Ovary (tissue), 9 donors: Measurements from ENCODE around the gene TNFRSF1B. TPM values are rescaled to one million over a fixed set of nuclear protein-coding genes. Genes with fewer than 3 reads are reported as not detected.
A peak's percentile ranks its signal among the peaks of the same experiment; 100 is the strongest.

Source experiments
- DNase-seq, 5 donors: peaks; one replicate each; pipeline ENCODE4 v3.0.0-alpha.2; 2019 to 2020
- H3K27ac ChIP-seq, 2 donors: fragments of 200-600 bp; one replicate each; pipeline versions ENCODE4 v1.5.1 to v1.8.0; 2019 to 2022
- H3K27me3 ChIP-seq: fragments of 200-600 bp; one replicate; pipeline ENCODE4 v1.8.0; 2022
- H3K36me3 ChIP-seq: fragments of 200-600 bp; sonication (generic); one replicate; pipeline ENCODE4 v1.5.1; 2019
- H3K4me1 ChIP-seq: one replicate; pipeline ENCODE4 v1.8.1; 2013; ENCODE audit warnings: mild to moderate bottlenecking, moderate library complexity; ENCODE audit not compliant: insufficient read depth
- H3K4me3 ChIP-seq: fragments of 200-600 bp; sonication (generic); one replicate; pipeline ENCODE4 v1.5.1; 2017
- H3K9me3 ChIP-seq, 2 donors: fragments of 200-600 bp in 1 of 2; sonication (generic) in 1 of 2; one replicate each; pipeline versions ENCODE4 v1.5.1 to v1.8.1; 2013 to 2019; ENCODE audit warnings: mild to moderate bottlenecking in 1 of 2, moderate library complexity in 1 of 2
- CTCF ChIP-seq, 3 donors: fragments of 450-650 bp in 2 of 3; fragments of 200-600 bp in 1 of 3; IDR thresholded peaks; one replicate each; pipeline versions ENCODE4 v1.5.1 to v1.8.0; 2016 to 2022; ENCODE audit warnings: antibody characterized with exemption in 3 of 3, mild to moderate bottlenecking in 1 of 3
- EP300 ChIP-seq: sonication (generic); formaldehyde crosslinking; IDR thresholded peaks from one replicate; pipeline ENCODE4 v1.6.1; 2017; ENCODE audit warnings: antibody characterized with exemption
- POLR2A ChIP-seq: fragments of 450-650 bp; IDR thresholded peaks from one replicate; pipeline ENCODE4 v1.6.1; 2017; ENCODE audit warnings: antibody characterized with exemption, mild to moderate bottlenecking, moderate library complexity
- WGBS, 3 donors: extraction: QIAGEN DNeasy Blood & Tissue Kit in 1 of 3; methylation state at CpG; one replicate each; pipeline versions ENCODE4 v1.1.5 to v1.1.7; 2013 to 2017; 5-methylcytosine and 5-hydroxymethylcytosine counted together
- intact Hi-C, 4 donors: fragments of 100-400 bp; cut with DNase I; formaldehyde crosslinking; loops; one replicate each; pipeline versions ENCODE4 v1.11.0 to v1.15.1; 2022 to 2023
- polyA plus RNA-seq, 2 donors: library from polyadenylated mRNA; stranded (reverse); fragments of 200-250 nt in 1 of 2; fragments of 350-450 nt in 1 of 2; fragmentation: Illumina TruSeq in 1 of 2; extraction: RNeasy Lipid Tissue Mini Kit (QIAGEN cat#74804) in 1 of 2; gene quantifications; one replicate each; pipeline ENCODE4 v1.2.3, GENCODE V29; 2013 to 2014
- total RNA-seq, 7 donors: library from RNA; depleted of rRNA in 2 of 7; stranded (reverse); fragments of >200 nt in 2 of 7; fragmentation: NEBNext Ultra II Directional in 3 of 7; extraction: Animal tissue kit (Norgen Biotek cat#: 25700) in 3 of 7; gene quantifications; one replicate each; pipeline versions ENCODE4 v1.1.0 to v1.2.4, GENCODE V29; 2016 to 2023
- donor health status: DM: no; HTN: no; CAD: no; lungs with moderate emphysema.
- donor health status: DM: no; HTN: no; CAD: no.
- donor health status: Bipolar disorder and iron deficiency.
- donor health status: DM: yes; HTN: yes; CAD: no.
- donor health status: DM: no; HTN: no; CAD: no.
- donor health status: DM: yes; HTN: yes; CAD: no.

Gene TNFRSF1B
- total and polyA plus RNA-seq, 9 donors: 10.3 to 27.6 (median 18.7) TPM

- intact Hi-C loops: no loop called here
- no peaks in the 10 kb centered on the region for H3K27me3 ChIP-seq
- H3K4me3 ChIP-seq: peak overlapping the region; percentile 58
- no peak for DNase-seq
- H3K36me3 ChIP-seq: no peaks in the 10 kb centered on the region
- TF ChIP-seq EP300 (no peak), CTCF (IDR thresholded peaks at IDR 0.05) (no peak), POLR2A (no peak)
- H3K27ac ChIP-seq: peak overlapping the region; percentile 26 to 71
- peaks cover 12% of the 10 kb centered on the region for H3K4me1 ChIP-seq
- H3K9me3 ChIP-seq: no peaks in the 10 kb centered on the region
- WGBS, 3 donors: 23 to 27% (median 24%) methylated on average over 33 of the region's 33 CpGs
Observed at GRCh38 chr1:12167493-12168429, 970 bp downstream of the TNFRSF1B start.

GRCh38 chr1:12168451-12169160 lies 1.8 kb downstream of the TNFRSF1B start:
- intact Hi-C loops: no loop called here
- 72 to 76% (median 74%) methylated on average over 17 of the region's 17 CpGs for WGBS, 3 donors
- H3K4me3 ChIP-seq: peak overlapping the region; percentile 58
- TF ChIP-seq EP300 (no peak), POLR2A (no peak), CTCF (IDR thresholded peaks at IDR 0.05) (no peak)
- DNase-seq: no peak
- H3K27ac ChIP-seq: no peak overlapping the region
- H3K9me3 ChIP-seq: no peaks in the 10 kb centered on the region
- no peaks in the 10 kb centered on the region for H3K27me3 ChIP-seq
- H3K4me1 ChIP-seq: peaks cover 10% of the 10 kb centered on the region
- no peaks in the 10 kb centered on the region for H3K36me3 ChIP-seq

GRCh38 chr1:12169442-12170135 lies 2.8 kb downstream of the TNFRSF1B start:
- TF ChIP-seq POLR2A (no peak), EP300 (no peak), CTCF (IDR thresholded peaks at IDR 0.05) (no peak)
- H3K36me3 ChIP-seq: no peaks in the 10 kb centered on the region
- H3K27ac ChIP-seq: no peak overlapping the region
- H3K4me1 ChIP-seq: peaks cover 10% of the 10 kb centered on the region
- no peaks in the 10 kb centered on the region for H3K9me3 ChIP-seq
- WGBS, 3 donors: 89 to 94% (median 93%) methylated on average over 8 of the region's 8 CpGs
- no peak overlapping the region for H3K4me3 ChIP-seq
- H3K27me3 ChIP-seq: no peaks in the 10 kb centered on the region
- intact Hi-C loops: no loop called here
- no peak for DNase-seq

GRCh38 chr1:12170263-12170671 lies 3.5 kb downstream of the TNFRSF1B start:
- no peak overlapping the region for H3K27ac ChIP-seq
- DNase-seq: no peak
- H3K4me3 ChIP-seq: no peak overlapping the region
- TF ChIP-seq POLR2A: no peak
- no peak for TF ChIP-seq CTCF (IDR thresholded peaks at IDR 0.05)
- no peak for TF ChIP-seq EP300
- no peaks in the 10 kb centered on the region for H3K9me3 ChIP-seq
- peaks cover 12% of the 10 kb centered on the region for H3K4me1 ChIP-seq
- no peaks in the 10 kb centered on the region for H3K36me3 ChIP-seq
- 83 to 95% (median 89%) methylated on average over 9 of the region's 9 CpGs for WGBS, 3 donors
- intact Hi-C loops: no loop called here
- H3K27me3 ChIP-seq: no peaks in the 10 kb centered on the region
